ENCODE results near the gene KLHDC7B.
"Not testable (repeated sequence)": the region's sequence is repeated elsewhere in the genome, so short reads cannot be mapped to it uniquely, and the experiment has no call there.

The KLHDC7B gene

DNA sequence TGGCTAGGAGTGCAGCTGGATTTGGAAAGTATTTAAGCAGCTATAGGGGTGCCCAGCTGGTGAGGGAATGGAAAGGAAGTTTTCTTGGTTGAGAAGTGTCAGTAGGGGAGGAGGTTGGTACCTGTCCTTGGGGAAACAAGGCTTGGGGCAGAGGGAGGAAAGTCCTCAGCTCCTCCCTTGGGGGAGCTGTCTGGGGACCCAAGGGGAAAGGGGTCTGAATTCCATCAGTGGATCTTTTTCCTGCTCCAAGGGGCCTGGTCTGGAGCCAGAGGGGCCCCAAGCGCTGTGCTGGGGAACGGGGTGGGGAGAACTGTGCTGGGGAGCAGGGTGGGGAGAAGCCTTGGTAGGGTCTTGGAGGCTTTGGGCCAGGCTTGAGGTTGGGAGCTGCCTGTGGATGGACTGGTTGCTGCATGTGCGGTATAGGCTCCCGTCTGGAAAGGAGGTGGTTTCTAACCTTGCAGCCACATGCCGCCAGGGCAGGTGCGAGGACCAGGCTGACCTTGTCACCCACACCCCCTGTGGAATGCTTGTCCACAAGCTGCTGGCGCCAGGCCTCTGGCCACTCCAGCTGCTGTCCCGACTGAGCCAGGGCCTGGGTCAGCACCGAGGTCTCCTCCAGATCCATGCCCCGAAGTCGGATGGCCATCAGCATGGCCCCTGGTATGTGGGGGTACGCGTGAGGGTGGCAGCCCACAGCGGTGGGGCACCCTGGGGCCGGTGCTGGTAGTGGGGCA, 16.9 kb upstream of the KLHDC7B start:
- peak overlapping the region; percentile 94 for H3K27ac ChIP-seq
- no peak for DNase-seq (ENCODE audit: low read depth, low spot score)

DNA sequence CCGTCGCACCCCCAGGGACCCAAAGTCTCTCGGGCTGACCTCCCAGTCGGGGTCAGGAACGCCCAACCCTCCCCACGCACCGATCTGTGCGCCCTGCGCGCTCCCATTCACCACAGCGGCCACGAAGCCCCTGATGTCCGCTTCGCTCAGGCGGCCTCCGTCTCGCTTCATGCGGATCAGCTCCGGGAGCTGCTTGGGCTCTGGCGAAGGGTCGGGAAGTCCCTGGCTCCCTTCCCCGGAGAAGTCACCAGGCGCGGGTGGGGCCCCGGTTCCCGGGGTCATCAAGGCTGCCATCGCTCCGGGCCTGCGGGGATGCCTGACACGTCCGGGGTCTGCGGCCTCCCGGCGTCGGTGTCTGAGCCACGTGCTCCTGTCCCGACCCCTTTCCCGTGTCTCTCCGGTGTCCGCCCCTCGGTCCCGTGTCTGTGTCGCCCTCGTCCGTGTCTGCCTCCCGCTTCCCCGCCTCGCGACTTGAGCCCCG, 16.2 kb upstream of the KLHDC7B start:
- peak overlapping the region; percentile 94 for H3K27ac ChIP-seq

DNA sequence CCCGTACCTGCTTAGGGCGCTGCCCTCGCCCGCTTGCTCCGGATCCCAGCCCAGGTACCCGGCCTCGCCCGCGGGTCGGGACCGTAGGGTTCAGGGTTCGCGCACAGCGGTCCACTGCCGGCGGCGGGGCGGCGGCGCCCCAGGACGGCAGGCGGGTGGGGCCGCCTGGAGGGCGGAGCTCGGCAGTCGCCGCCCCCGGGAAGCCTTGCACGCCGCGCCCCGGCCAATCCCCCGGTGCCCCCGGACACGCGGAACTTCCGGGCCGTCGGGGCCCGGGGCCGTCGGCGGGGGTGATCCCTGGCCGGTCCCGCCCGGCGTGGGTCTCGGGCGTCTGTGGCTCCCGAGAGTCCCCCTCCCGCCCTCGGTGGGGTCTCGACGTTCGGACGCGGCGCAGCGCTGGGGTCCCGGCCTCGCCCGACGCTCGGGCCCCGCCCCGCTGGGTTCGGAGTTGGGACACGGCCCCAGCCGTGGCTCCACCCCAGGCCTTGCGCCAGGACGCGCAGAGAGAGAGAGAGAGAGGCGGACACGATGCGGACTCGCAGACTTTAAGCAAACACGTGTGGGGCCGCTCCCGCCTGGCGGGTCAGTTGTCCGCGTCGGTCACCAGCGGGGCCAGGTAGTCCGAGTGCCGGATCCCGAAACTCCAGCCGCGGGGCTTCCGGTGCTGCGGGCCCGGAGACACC, 15.7 kb upstream of the KLHDC7B start, which contains the start of gene TYMP:
Gene TYMP (minus strand): TSS at position 116 of the 683 bp plus-strand sequence. CDS start 303 bp downstream, outside the sequence.
- no peak for DNase-seq (ENCODE audit: low read depth, low spot score)

More for the DNA sequence above, 16.2 kb upstream of the KLHDC7B start:
- no peak for DNase-seq (ENCODE audit: low read depth, low spot score)

DNA sequence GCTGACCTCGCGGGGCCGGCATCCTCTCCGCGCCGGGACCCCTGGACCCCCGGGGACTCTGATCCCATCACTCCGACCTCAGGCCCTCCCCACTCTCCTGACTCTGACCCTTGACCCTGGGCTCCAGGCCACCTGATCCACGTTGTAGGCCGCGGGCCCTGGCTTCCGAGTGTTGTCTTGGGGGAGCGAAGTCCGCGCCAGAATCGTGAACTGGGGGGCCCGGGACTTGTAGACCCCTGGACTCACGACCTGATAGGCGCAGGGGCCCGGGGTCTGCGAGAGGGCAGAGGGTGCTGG, 15.2 kb upstream of the KLHDC7B start:
- H3K27ac ChIP-seq, result peak overlapping the region; percentile 94
- no peak for DNase-seq (ENCODE audit: low read depth, low spot score)

More for the DNA sequence above, 15.7 kb upstream of the KLHDC7B start, which contains the start of gene TYMP:
- H3K27ac ChIP-seq, result peak within 1 kb of the TSS; percentile 94

DNA sequence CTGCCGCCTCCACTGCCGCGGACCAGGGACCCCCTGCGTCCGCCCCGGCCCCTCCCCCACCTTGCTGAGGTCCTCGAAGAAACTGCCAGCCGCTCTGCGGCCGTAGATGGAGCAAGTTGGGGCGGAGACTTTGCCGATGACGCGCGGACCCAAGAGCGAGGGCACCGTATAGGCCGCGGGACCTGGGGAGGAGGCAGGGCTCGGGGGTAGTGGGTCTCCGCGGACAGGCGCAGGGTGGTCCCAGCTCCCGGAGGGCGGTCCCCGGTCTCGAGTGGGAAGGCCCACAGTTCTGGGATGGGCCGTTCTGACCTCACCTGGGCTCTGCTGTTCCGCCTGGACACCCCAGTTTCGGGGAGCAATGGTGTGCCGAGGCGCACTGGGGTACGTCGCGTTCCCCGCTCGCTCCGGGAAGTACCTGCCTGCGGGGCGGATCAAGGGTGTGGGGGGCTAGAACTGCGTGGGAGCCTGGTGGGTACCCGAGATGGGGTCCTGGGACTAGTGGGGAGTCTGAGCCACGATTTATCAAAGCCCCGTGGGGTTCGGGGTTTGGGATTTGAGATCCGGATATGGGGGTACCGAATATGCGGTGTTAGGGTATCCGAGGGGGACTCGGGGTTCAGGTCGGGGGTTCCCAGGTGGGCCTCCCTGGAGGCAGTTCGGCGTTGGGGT, 14.7 kb upstream of the KLHDC7B start:
- H3K27ac ChIP-seq, result peak overlapping the region; percentile 94
- no peak for DNase-seq (ENCODE audit: low read depth, low spot score)

DNA sequence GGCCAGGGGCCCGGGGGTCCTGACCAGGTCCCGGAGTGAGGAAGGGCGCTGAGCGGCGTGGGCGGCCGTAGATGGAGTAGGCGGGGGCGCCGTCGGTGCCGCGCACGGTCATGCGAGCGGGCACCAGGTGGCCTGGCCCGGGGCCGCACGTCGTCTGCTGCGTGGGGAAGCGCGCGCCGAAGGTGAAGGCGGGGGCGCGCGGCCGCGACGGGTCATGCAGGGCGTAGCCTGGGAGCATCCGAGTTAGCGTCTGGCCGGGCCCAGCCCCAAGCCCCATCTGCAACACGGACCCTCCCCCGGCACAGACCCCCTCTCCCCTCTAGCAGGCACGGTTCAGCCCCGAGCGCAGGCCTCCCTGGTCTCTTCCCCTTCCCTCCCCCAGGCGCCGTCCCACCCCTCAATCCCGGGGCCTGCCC, 14.1 kb upstream of the KLHDC7B start:
- no peak for DNase-seq (ENCODE audit: low read depth, low spot score)
- H3K27ac ChIP-seq, result peak overlapping the region; percentile 94

DNA sequence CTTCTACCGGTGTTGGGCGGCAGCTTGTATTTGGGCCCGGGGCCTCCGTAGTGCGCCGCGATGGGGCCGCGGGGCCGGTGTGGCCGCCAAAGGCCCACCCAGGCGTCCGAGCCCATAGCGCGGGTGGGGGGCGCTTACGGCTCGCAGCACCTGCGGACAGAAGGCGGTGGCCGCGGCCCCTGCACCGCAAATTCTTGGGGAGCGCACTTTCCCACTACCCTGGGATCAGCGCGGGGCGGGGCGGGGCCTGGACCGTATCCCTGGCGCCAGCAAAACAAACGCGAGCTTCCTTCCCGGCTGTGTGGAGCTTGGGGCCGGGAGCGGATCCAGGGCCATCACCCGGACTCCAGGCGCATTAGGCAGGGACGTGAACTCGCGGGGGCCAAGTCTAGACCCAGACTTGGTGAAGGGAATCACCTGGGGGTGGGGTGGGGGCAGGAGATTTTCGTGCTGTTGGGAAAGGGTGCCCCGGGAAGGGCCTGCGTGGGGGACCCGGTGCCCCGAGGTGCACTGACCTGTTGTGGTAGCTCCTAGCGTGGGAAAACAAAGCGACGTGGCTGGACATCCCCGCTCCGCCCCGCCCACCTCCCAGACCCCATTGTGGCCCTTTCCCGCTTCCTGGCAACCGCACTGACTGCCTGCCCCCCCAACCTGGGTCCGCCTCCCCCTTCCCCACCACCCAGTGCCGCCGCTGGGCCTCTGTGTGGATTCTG, 13.6 kb upstream of the KLHDC7B start:
- no peak for DNase-seq (ENCODE audit: low read depth, low spot score)
- H3K27ac ChIP-seq, result peak overlapping the region; percentile 94

DNA sequence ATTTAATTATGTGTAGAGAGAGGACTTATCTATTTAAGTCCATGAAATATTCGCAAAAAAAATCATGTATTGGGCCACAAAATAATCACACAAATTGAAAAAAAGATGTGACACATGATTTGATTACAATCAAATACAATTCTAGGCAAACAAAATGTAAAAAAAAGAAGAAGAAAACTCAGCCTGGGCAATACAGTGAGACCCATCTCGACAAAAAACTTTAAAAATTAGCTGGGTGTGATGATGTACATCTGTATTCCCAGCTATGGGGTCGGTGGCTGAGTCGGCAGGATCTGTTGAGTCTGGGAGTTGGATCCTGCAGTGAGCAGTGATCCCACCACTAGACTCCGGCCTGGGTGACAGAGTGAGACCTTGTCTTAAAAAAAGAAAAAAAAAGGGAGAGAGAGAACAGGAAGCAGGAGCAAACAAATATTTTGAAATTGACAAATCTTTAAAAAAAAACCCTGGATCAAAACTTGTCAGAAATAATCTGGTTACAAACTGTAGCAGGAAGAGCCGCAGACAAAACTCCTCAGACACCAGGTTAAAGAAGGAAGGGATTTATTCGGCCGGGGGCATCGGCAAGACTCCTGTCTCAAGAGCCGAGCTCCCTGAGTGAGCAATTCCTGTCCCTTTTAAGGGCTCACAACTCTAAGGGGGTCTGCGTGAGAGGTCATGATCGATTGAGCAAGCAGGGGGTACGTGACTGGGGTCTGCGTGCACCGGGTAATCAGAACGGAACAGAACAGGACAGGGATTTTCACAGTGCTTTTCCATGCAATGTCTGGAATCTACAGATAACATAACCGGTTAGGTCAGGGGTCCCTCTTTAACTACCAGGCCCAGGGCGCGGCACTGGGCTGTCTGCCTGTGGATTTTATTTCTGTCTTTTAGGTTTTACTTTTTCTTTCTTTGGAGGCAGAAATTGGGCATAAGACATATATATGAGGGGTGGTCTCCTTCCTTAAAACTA, 12.6 kb upstream of the KLHDC7B start:
- DNase-seq (ENCODE audit: low read depth, low spot score), result no peak
- peak overlapping the region; percentile 94 for H3K27ac ChIP-seq

DNA sequence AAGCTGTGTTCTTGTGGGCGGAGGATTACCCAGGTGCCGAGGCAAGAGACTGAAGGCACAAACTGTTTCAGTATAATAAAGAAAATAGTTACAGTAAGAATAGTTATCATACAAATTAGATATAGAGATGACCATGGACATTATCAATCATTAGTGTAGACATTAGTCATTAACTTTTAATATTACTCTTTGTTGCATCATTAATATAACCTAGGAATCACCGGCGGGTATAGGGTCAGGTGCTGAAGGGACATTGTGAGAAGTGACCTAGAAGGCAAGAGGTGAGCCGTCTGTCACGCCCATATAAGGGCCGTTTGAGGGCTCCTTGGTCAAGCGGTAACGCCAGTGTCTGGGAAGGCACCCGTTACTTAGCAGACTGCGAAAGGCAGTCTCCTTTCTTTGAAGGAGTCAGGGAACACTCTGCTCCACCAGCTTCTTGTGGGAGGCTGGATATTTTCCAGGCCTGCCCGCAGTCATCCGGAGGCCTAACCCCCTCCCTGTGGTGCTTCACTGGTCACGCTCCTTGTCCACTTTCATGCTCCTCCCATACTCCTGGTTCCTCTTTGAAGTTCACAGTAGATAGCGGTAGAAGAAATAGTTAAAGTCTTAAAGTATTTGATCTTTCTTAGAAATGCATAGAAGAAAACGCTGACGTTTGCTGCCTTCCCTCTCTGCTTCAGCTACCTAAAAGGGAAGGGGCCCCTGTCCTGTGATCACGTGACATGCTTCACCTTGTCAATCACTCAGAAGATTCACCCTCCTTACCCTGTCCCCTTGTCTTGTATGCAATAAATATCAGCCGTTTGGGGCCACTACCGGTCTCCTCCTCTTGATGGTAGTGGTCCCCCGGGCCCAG, 11.6 kb upstream of the KLHDC7B start:
- H3K27ac ChIP-seq; DNase-seq (ENCODE audit: low read depth, low spot score): not testable (repeated sequence)

DNA sequence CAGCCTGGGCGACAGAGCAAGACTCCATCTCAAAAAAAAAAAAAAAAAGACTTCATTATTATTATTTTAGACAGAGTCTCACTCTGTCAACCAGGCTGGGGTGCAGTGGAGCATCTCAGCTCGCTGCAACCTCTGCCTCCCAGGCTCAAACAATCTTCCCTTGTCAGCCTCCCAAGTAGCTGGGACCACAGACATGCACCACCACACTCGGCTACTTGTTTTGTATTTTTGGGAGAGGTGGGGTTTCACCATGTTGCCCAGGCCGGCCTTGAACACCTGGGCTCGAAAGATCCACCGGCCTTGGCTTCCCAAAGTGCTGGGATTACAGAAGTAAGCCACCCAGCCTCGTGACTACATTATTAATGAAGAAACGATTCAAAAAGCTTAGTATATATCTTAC, 10.6 kb upstream of the KLHDC7B start:
- no peak for DNase-seq (ENCODE audit: low read depth, low spot score)
- H3K27ac ChIP-seq, result no peak overlapping the region

DNA sequence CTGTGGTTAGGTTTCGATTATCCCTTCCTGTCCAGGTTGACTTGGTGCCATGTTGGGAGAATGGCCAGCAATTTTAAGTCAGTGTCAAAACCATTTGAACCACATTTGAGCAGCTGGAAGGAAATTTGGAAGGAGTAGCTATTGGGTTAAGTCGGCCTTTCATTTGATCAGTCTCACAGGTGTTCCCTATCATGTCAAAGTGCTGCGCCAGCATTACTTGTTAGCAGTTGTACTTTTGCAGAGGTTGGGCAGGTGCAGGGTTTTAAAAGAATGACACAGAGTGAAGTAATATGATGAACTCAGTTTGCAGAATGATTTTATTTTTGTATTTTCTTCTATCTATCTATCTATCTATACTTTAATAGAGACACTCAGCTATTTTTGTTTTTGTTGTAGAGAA, 9.5 kb upstream of the KLHDC7B start:
- H3K27ac ChIP-seq, result no peak overlapping the region
- DNase-seq (ENCODE audit: low read depth, low spot score), result no peak

DNA sequence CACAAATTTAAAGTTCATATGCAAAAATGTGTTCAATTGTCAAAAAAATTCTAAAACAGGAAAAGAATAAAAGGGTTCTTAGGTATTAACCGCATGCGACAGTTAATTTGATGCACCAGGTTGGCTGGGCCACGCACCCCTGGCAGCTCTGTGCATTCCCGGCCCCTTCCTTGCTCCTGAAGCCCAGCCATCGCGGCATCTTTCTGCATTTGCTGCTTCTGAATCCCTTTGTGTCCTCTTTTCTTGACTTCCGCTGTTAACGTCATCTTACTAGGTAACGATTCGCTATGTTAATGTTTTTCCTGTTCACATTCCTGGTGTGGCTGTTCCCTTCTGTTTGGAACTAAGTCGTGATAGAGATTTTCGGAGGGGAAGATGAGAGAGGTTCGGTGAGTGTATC, 7.9 kb upstream of the KLHDC7B start:
- DNase-seq (ENCODE audit: low read depth, low spot score), result no peak
- peak overlapping the region; percentile 98 for H3K27ac ChIP-seq

DNA sequence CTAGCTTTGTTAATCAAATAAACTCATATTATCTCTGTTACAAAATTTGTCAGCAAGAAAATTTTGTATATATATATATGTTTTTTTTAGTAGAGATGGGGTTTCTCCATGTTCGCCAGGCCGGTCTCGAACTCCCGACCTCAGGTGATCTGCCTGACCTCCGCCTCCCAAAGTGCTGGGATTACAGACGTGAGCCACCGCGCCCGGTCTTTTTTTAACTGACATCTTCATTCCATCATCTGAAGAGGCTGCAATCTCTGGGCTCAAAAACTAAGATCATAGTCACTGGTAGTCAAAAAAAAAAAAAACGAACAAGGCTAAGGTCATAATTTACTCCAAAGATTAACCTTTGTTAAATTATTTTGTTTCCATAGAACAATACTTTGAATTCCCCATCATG, 5.3 kb upstream of the KLHDC7B start:
- H3K27ac ChIP-seq, result peak overlapping the region; percentile 98
- no peak for DNase-seq (ENCODE audit: low read depth, low spot score)

DNA sequence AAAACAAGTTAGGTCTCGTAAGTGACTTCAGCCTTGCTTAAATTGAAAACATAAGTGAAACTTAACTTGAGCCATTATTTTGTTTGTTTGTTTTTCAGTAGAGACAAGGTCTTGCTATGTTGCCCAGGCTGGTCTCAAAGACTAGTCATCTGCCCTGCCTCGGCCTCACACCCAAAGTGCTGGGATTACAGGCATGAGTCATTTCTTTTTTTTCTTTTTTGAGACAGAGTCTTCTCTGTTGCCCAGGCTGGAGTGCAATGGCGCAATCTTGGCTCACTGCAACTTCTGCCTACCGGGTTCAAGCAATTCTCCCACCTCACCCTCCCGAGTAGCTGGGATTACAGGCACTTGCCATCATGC, 4.1 kb upstream of the KLHDC7B start:
- peak overlapping the region; percentile 98 for H3K27ac ChIP-seq
- DNase-seq (ENCODE audit: low read depth, low spot score), result peak; percentile 97

DNA sequence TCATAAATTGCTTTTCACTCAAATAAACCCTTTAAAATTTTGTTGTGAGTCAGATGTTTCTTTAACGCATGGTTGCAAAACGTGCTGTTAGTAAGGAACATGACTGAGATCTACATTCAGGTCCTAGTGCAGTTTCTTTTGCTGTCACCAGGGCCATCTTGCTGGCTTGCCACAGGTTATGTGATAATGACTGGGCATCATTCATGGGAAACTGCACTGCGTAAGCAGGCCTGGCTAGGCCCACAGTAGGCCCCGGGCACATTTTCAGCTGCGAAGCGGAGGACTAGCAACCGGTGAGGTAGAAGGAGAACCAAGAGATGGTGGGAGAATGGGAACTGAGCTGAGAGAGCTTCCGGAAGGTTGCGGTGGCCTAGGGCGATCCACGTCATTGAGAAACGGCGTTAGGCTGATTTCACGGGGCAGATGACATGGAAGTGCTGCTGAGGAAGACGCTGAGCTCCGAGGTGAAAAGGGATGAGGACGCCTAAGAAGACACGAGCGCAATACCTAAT, 3.2 kb upstream of the KLHDC7B start:
- DNase-seq (ENCODE audit: low read depth, low spot score), result no peak
- H3K27ac ChIP-seq, result peak overlapping the region; percentile 98

DNA sequence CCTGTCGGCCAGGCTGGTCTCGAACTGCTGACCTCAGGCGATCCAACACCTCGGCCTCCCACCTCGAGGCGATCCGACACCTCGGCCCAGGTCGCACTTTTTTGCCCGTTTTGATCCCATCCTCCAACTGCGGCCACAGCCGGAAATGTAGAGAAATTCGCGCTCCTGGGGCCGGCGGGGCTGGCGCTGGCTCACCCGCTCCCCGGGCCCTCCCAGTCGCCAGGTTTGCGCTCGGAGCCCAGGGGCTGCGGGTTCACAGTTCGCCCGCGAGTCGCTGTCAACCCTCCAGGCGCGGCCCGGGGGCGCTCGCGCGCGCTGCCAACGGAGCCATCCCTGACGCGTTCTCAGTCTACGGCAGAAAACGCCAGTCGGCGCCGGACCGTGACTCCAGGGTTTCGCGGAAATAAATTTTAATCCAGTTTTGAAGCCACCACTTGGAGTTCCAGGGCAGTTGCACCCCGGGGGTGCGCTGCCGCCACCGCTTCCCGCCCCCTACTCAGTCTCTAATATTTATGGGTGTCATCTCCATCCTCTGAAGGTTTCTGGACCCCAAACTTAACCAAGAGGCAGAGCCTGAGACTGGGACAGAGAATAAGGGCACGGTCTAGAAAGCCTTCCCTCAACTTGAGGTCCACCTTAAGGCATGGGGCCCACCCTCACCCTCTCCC, 1.5 kb upstream of the KLHDC7B start:
- no peak for DNase-seq (ENCODE audit: low read depth, low spot score)
- peak overlapping the region; percentile 78 for H3K27ac ChIP-seq

DNA sequence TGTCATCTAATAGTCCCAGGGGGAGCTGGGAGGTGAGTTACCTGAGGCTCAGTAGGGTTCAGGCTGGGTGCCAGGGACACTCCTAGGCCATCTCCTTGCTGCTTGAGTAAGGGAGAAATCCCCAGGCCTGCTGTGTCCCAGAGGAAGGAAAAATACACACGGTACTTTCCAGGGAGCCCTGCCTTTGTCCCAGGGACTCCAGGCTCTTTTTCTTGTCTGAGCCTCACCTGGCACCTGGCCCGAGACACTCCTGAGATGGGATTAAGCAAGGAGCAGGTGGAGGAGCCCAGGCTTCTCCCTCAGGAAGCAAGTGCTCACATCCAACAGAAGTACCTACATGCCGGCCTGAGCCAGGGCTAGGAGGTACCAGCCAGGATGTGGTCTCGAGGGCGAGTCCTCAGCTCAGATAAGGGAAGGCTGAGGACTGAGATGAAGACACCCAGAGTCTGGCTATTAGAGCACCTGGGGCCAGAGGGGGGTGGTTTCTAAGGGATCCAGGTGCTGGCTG, 899 bp upstream of the KLHDC7B start:
- DNase-seq (ENCODE audit: low read depth, low spot score), result no peak
- H3K27ac ChIP-seq, result peak overlapping the region; percentile 78

Measured in epithelial cell of prostate (primary cell).